Nephron (organoid): Measurements from ENCODE around the gene RAD52.

ENCODE experiments used
- H3K27ac Mint-ChIP-seq, 3 experiments: 2 replicates each; pipeline ENCODE4 v1.8.0; 2020; ENCODE audit warnings: mixed read lengths in 3 of 3, mild to moderate bottlenecking in 2 of 3, moderate library complexity in 1 of 3
- H3K27me3 Mint-ChIP-seq: 2 replicates; pipeline ENCODE4 v1.8.0; 2021; ENCODE audit warnings: low read depth, mild to moderate bottlenecking, moderate library complexity, mixed read lengths
- H3K36me3 Mint-ChIP-seq: 2 replicates; pipeline ENCODE4 v1.8.0; 2020; ENCODE audit warnings: low read depth, mixed read lengths
- H3K4me1 Mint-ChIP-seq: 2 replicates; pipeline ENCODE4 v1.8.0; 2020; ENCODE audit warnings: mixed read lengths
- H3K4me3 Mint-ChIP-seq, 3 experiments: 2 replicates each; pipeline ENCODE4 v1.8.0; 2020; ENCODE audit warnings: mild to moderate bottlenecking in 3 of 3, mixed read lengths in 3 of 3, moderate library complexity in 2 of 3
- H3K9me3 Mint-ChIP-seq: 2 replicates; pipeline ENCODE4 v1.8.0; 2020; ENCODE audit warnings: mixed read lengths
- TF ChIP-seq, protein P1 (sequence below), 3 experiments: fragments of 200-600 bp; sonication (generic); IDR thresholded peaks; one replicate each; pipeline ENCODE4 v1.5.0; 2021; ENCODE audit warnings: antibody characterized with exemption in 3 of 3; ENCODE audit not compliant: unreplicated experiment in 3 of 3

The RAD52 gene

DNA sequence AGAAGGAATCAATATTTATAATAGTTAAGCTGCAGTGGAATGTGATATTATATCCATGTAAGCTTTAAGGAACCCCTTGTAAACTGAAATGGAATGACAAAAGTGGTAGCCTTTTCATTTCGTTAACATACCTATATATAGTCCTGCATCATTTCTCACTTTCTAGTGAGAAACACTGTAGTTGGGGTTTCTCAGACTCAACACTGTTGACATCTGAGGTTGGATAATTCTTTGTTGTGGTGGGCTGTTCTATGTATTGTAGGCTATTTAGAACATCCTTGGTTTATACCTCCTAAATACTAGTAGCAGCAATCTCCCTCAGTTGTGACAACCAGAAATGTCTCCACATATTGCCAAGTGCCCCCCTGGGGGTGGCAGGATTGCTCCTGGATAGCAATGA lies 79.1 kb downstream of the RAD52 start:
- TF ChIP-seq, protein P1, sequence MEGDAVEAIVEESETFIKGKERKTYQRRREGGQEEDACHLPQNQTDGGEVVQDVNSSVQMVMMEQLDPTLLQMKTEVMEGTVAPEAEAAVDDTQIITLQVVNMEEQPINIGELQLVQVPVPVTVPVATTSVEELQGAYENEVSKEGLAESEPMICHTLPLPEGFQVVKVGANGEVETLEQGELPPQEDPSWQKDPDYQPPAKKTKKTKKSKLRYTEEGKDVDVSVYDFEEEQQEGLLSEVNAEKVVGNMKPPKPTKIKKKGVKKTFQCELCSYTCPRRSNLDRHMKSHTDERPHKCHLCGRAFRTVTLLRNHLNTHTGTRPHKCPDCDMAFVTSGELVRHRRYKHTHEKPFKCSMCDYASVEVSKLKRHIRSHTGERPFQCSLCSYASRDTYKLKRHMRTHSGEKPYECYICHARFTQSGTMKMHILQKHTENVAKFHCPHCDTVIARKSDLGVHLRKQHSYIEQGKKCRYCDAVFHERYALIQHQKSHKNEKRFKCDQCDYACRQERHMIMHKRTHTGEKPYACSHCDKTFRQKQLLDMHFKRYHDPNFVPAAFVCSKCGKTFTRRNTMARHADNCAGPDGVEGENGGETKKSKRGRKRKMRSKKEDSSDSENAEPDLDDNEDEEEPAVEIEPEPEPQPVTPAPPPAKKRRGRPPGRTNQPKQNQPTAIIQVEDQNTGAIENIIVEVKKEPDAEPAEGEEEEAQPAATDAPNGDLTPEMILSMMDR (IDR thresholded peaks at IDR 0.05; ENCODE audit: unreplicated experiment in 3 of 3), result no peak
- Mint-ChIP-seq H3K9me3 (no peaks in the 10 kb centered on the region), H3K4me3 (no peak overlapping the region), H3K27ac (no peak overlapping the region), H3K27me3 (no peaks in the 10 kb centered on the region), H3K4me1 (no peaks in the 10 kb centered on the region), H3K36me3 (peaks cover 38% of the 10 kb centered on the region)

DNA sequence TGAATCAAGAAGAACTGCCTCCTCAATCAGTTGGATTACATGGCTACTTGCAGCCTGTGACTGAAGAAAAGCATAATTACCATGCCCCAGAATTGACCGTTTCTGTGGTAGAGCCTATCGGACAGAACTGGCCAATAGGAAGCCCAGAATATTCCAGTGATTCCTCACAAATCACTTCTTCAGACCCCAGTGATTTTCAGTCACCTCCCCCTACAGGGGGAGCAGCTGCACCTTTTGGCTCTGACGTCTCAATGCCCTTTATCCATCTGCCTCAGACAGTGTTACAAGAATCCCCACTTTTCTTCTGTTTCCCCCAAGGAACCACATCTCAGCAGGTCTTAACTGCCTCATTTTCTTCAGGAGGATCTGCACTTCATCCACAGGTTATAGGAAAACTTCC lies 80.8 kb downstream of the RAD52 start:
- no peak overlapping the region for H3K27ac Mint-ChIP-seq
- peaks cover 43% of the 10 kb centered on the region for H3K36me3 Mint-ChIP-seq
- TF ChIP-seq, protein P1 (IDR thresholded peaks at IDR 0.05; ENCODE audit: unreplicated experiment in 3 of 3), result no peak
- H3K27me3 Mint-ChIP-seq, result no peaks in the 10 kb centered on the region
- no peak overlapping the region for H3K4me3 Mint-ChIP-seq
- no peaks in the 10 kb centered on the region for H3K9me3 Mint-ChIP-seq
- H3K4me1 Mint-ChIP-seq, result no peaks in the 10 kb centered on the region

DNA sequence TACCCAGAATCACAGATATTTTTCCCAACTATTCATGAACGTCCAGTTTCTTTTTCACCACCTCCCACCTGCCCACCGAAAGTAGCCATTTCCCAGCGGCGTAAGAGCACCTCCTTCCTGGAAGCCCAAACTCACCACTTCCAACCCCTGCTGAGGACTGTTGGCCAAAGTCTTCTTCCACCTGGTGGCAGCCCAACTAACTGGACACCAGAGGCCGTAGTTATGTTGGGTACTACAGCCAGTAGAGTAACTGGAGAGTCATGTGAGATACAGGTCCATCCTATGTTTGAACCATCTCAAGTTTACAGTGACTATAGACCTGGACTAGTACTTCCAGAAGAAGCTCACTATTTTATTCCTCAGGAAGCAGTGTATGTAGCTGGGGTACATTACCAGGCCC lies 81.6 kb downstream of the RAD52 start:
- H3K27me3 Mint-ChIP-seq, result no peaks in the 10 kb centered on the region
- no peaks in the 10 kb centered on the region for H3K4me1 Mint-ChIP-seq
- H3K9me3 Mint-ChIP-seq, result no peaks in the 10 kb centered on the region
- no peak overlapping the region for H3K27ac Mint-ChIP-seq
- no peak overlapping the region for H3K4me3 Mint-ChIP-seq
- TF ChIP-seq, protein P1 (IDR thresholded peaks at IDR 0.05; ENCODE audit: unreplicated experiment in 3 of 3), result no peak
- H3K36me3 Mint-ChIP-seq, result peaks cover 43% of the 10 kb centered on the region

DNA sequence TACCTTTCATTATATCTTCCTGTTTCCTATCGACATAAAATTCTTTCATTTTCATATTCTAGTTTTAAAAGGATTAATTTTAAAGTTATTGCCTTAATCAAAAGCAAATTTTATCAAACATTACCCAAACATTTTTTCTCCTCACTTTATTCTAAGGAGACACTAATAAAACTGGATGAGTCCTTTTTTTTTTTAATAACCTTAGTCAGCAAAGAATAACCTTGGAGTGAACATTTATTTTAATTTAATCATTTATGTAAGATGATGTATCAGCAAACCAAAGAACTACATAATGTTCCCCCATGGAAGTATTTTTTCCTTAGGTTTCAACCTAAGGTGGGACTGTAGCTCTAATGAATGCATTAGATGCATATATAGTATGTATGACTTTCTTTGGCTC lies 83.9 kb downstream of the RAD52 start:
- no peaks in the 10 kb centered on the region for H3K27me3 Mint-ChIP-seq

DNA sequence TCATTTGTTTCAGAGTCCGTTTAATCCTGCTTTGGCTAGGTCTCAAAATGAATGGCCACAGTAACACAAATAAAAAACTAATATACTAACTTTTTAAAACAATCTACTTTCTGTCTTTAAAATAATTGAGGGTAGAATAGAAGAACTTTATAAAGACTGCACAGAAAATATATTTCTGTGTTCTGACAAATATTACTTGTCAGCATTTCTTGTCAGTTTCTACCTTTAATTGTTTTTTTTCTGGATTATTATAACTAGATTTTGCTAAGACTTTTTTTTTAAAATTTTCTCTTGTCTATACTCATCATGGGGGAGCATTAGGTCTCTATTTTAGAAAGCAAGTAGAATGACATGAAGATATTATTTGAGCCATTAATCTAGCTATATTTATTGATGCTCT lies 86.2 kb downstream of the RAD52 start:
- no peak overlapping the region for H3K4me3 Mint-ChIP-seq
- H3K27ac Mint-ChIP-seq, result no peak overlapping the region
- no peaks in the 10 kb centered on the region for H3K4me1 Mint-ChIP-seq
- no peaks in the 10 kb centered on the region for H3K27me3 Mint-ChIP-seq
- H3K36me3 Mint-ChIP-seq, result peaks cover 69% of the 10 kb centered on the region
- no peaks in the 10 kb centered on the region for H3K9me3 Mint-ChIP-seq
- TF ChIP-seq, protein P1 (IDR thresholded peaks at IDR 0.05; ENCODE audit: unreplicated experiment in 3 of 3), result no peak

More for the DNA sequence above, 83.9 kb downstream of the RAD52 start:
- Mint-ChIP-seq H3K36me3 (peaks cover 56% of the 10 kb centered on the region), H3K9me3 (no peaks in the 10 kb centered on the region), H3K4me3 (no peak overlapping the region), H3K27ac (no peak overlapping the region), H3K4me1 (no peaks in the 10 kb centered on the region)
- TF ChIP-seq, protein P1 (IDR thresholded peaks at IDR 0.05; ENCODE audit: unreplicated experiment in 3 of 3), result no peak

DNA sequence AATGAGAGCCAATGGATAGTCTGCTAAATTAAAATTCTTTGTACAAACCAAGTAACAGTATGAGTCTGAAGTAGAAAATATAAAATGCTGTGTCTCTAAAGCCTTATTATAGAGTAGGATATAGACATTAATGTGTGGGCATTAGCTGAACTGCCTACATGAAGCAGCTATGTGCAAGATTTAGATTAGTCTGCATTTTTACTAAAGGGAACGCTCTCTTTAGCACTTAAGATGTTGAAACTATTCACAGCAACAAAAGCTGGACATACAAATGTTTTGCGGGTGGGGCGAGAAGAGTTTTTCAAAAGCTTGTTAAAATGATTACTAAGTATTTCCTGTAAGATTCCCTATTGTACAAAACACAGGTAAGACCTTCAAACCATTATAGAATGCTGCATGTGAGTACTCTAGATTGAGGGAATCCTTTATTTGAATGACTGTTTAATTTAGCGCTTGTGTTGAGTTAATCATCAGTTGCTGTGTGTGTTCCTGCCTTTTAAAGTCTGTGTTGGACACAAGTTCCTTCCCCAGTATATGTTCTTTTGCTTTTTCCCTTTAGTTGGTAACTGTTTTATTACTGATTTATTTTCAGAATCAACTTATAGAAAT lies 87.1 kb downstream of the RAD52 start:
- Mint-ChIP-seq H3K36me3 (peaks cover 68% of the 10 kb centered on the region), H3K4me3 (no peak overlapping the region), H3K27ac (no peak overlapping the region), H3K9me3 (no peaks in the 10 kb centered on the region), H3K4me1 (no peaks in the 10 kb centered on the region), H3K27me3 (no peaks in the 10 kb centered on the region)
- TF ChIP-seq, protein P1 (IDR thresholded peaks at IDR 0.05; ENCODE audit: unreplicated experiment in 3 of 3), result no peak
